DOHH2 (cell line): ENCODE measurements around the gene ATL3.

ENCODE experiments used
- H3F3A ChIP-seq: fragments of 200-600 bp; sonication (generic), shearing (Covaris generic); 2 replicates; pipeline ENCODE4 v1.6.0; 2016; ENCODE audit warnings: antibody characterized with exemption, mild to moderate bottlenecking; ENCODE audit not compliant: control insufficient read depth, insufficient read depth
- H3K27ac ChIP-seq: fragments of 200-600 bp; sonication (generic); 2 replicates; pipeline ENCODE4 v1.5.1; 2014; ENCODE audit warnings: low read depth, mild to moderate bottlenecking, low read length, moderate library complexity
- H3K27me3 ChIP-seq: fragments of 200-600 bp; sonication (generic); 2 replicates; pipeline ENCODE4 v1.6.1; 2014; ENCODE audit warnings: mild to moderate bottlenecking, low read length, mixed read lengths; ENCODE audit not compliant: control insufficient read depth
- H3K36me3 ChIP-seq: fragments of 200-600 bp; sonication (generic); 2 replicates; pipeline ENCODE4 v1.6.1; 2014; ENCODE audit warnings: mild to moderate bottlenecking, low read length, moderate library complexity, mixed read lengths; ENCODE audit not compliant: control insufficient read depth
- H3K4me1 ChIP-seq: fragments of 200-600 bp; sonication (generic); 2 replicates; pipeline ENCODE4 v1.6.1; 2014; ENCODE audit warnings: mild to moderate bottlenecking, low read length, mixed read lengths; ENCODE audit not compliant: control insufficient read depth
- H3K4me2 ChIP-seq: fragments of 200-600 bp; sonication (generic); 2 replicates; pipeline ENCODE4 v1.6.0; 2014; ENCODE audit warnings: mild to moderate bottlenecking, low read length, moderate library complexity
- H3K4me3 ChIP-seq: fragments of 200-600 bp; sonication (generic); 2 replicates; pipeline ENCODE4 v1.5.1; 2014; ENCODE audit warnings: mild to moderate bottlenecking, low read length, mixed read lengths
- H3K79me2 ChIP-seq: fragments of 200-600 bp; sonication (generic); 2 replicates; pipeline ENCODE4 v1.6.1; 2014; ENCODE audit warnings: mild to moderate bottlenecking, low read length, mixed read lengths; ENCODE audit not compliant: control insufficient read depth
- H3K9me2 ChIP-seq: fragments of 200-600 bp; sonication (generic); replicated peaks from 2 replicates; pipeline ENCODE4 v1.6.1; 2014; ENCODE audit warnings: mild to moderate bottlenecking, low read length, mixed read lengths; ENCODE audit not compliant: control insufficient read depth
- H3K9me3 ChIP-seq: fragments of 200-600 bp; sonication (generic); 2 replicates; pipeline ENCODE4 v1.6.1; 2014; ENCODE audit warnings: antibody characterized with exemption, low read length, mixed read lengths; ENCODE audit not compliant: control insufficient read depth, insufficient read depth
- H4K20me1 ChIP-seq: fragments of 200-600 bp; sonication (generic); 2 replicates; pipeline ENCODE4 v1.6.0; 2014; ENCODE audit warnings: low read depth, mild to moderate bottlenecking, antibody characterized with exemption, low read length, moderate library complexity; ENCODE audit not compliant: control insufficient read depth, insufficient read depth
- EZH2phosphoT487 ChIP-seq: fragments of 200-600 bp; sonication (generic); IDR thresholded peaks from 2 replicates; pipeline ENCODE4 v1.6.1; 2017; ENCODE audit warnings: borderline replicate concordance, mild to moderate bottlenecking, antibody characterized with exemption, low read length, moderate library complexity, mixed read lengths
- TF ChIP-seq, protein P1 (sequence below): fragments of 200-600 bp; sonication (generic); IDR thresholded peaks from one replicate; pipeline ENCODE4 v1.5.1; 2014; ENCODE audit warnings: antibody characterized with exemption, mild to moderate bottlenecking, low read depth, low read length; ENCODE audit not compliant: poor library complexity, severe bottlenecking

ATL3 gene

GRCh38 chr11:63599211-63600122 is 71.7 kb downstream of the ATL3 start:
- Histone ChIP-seq H3K79me2 (no peaks in the 10 kb centered on the region), H3F3A (no peaks in the 10 kb centered on the region)
- TF ChIP-seq, protein P1, sequence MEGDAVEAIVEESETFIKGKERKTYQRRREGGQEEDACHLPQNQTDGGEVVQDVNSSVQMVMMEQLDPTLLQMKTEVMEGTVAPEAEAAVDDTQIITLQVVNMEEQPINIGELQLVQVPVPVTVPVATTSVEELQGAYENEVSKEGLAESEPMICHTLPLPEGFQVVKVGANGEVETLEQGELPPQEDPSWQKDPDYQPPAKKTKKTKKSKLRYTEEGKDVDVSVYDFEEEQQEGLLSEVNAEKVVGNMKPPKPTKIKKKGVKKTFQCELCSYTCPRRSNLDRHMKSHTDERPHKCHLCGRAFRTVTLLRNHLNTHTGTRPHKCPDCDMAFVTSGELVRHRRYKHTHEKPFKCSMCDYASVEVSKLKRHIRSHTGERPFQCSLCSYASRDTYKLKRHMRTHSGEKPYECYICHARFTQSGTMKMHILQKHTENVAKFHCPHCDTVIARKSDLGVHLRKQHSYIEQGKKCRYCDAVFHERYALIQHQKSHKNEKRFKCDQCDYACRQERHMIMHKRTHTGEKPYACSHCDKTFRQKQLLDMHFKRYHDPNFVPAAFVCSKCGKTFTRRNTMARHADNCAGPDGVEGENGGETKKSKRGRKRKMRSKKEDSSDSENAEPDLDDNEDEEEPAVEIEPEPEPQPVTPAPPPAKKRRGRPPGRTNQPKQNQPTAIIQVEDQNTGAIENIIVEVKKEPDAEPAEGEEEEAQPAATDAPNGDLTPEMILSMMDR = no peak
- no peak for TF ChIP-seq EZH2phosphoT487

DNA sequence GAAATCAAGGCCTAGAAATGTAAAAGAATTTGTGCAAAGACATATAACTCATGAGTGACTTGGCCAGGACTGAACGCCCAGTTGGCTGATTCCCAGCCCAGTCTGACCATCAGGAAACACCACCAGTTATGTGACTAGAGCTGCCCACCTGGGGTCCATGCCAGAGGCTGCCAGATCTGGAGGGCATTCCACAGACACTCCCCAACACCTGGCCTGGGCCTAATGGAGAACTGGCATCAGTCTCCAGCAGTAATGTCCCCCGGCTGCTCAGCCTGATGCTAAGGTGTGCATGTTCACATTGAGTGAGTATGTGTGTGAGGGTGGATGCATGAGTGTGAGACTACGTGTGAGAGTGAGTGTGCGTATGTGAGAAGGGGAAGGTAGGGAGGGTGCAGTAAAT is 72.6 kb downstream of the ATL3 start:
- Histone ChIP-seq H3K79me2 (no peaks in the 10 kb centered on the region), H3K9me2 (no peaks in the 10 kb centered on the region), H4K20me1 (no peaks in the 10 kb centered on the region), H3K4me2 (no peak overlapping the region), H3K4me1 (no peaks in the 10 kb centered on the region), H3K4me3 (no peak overlapping the region), H3K9me3 (no peaks in the 10 kb centered on the region), H3K27ac (no peak overlapping the region), H3K36me3 (no peaks in the 10 kb centered on the region), H3F3A (no peaks in the 10 kb centered on the region), H3K27me3 (no peaks in the 10 kb centered on the region)
- TF ChIP-seq EZH2phosphoT487 = no peak
- TF ChIP-seq, protein P1 = no peak

More at GRCh38 chr11:63599211-63600122, 71.7 kb downstream of the ATL3 start:
- no peaks in the 10 kb centered on the region for H3K27me3 ChIP-seq
- H3K27ac ChIP-seq = no peak overlapping the region
- H4K20me1 ChIP-seq = no peaks in the 10 kb centered on the region
- H3K4me3 ChIP-seq = no peak overlapping the region
- H3K4me1 ChIP-seq = no peaks in the 10 kb centered on the region
- H3K36me3 ChIP-seq = no peaks in the 10 kb centered on the region
- no peaks in the 10 kb centered on the region for H3K9me3 ChIP-seq
- no peaks in the 10 kb centered on the region for H3K9me2 ChIP-seq
- no peak overlapping the region for H3K4me2 ChIP-seq

DNA sequence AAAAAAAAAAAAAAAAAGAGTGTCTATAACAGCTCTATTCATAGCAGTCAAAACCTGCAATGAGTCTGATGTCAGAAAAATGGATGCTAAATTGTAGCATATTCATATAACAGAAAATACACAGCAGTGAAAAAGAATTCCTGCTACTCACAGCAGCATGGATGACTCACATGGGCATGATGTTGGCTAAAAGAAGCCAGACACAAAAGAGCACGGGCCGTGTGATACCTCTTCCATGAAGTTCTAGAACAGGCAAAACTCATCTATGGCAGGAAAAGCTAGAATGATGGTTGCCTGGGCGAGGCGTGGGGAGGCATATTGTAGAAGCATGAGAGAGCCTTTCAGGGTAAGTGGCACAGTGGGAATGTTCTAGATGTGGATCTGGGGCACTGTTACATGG is 75.9 kb downstream of the ATL3 start:
- no peaks in the 10 kb centered on the region for H3F3A ChIP-seq
- H3K4me2 ChIP-seq = no peak overlapping the region
- H4K20me1 ChIP-seq = no peaks in the 10 kb centered on the region
- no peak overlapping the region for H3K4me3 ChIP-seq
- H3K9me3 ChIP-seq = no peaks in the 10 kb centered on the region
- no peaks in the 10 kb centered on the region for H3K9me2 ChIP-seq
- H3K27ac ChIP-seq = no peak overlapping the region
- H3K27me3 ChIP-seq = no peaks in the 10 kb centered on the region
- no peaks in the 10 kb centered on the region for H3K4me1 ChIP-seq
- H3K79me2 ChIP-seq = no peaks in the 10 kb centered on the region
- H3K36me3 ChIP-seq = no peaks in the 10 kb centered on the region
- TF ChIP-seq, protein P1 = no peak
- TF ChIP-seq EZH2phosphoT487 = no peak
